HG02588 (cell line): ENCODE measurements around the gene PSMB3.
"Not testable (repeated sequence)": the region's sequence is repeated elsewhere in the genome, so short reads cannot be mapped to it uniquely, and the experiment has no call there.

ENCODE experiments used
- ATAC-seq: cut with Tn5 transposase; IDR thresholded peaks from one replicate; pipeline ENCODE4 v1.9.1; 2021; ENCODE audit warnings: mild to moderate bottlenecking, moderate library complexity; ENCODE audit not compliant: unreplicated experiment

Gene PSMB3

GRCh38 chr17:38790148-38790707, 37.7 kb downstream of the PSMB3 start:
- ATAC-seq, result not testable (repeated sequence)

GRCh38 chr17:38791162-38791561, 38.6 kb downstream of the PSMB3 start:
- no peak for ATAC-seq

GRCh38 chr17:38794221-38794620, 41.7 kb downstream of the PSMB3 start:
- no peak for ATAC-seq

GRCh38 chr17:38796451-38797157, 44.1 kb downstream of the PSMB3 start:
- ATAC-seq, result no peak

GRCh38 chr17:38797158-38797490, 44.6 kb downstream of the PSMB3 start:
- no peak for ATAC-seq

- no peak for ATAC-seq
These were observed 45.3 kb downstream of the PSMB3 start for GRCh38 chr17:38797828-38798227.

- peak; percentile 15 for ATAC-seq
These were observed 46.3 kb downstream of the PSMB3 start for GRCh38 chr17:38798614-38799500.

- peak; percentile 78 for ATAC-seq
These were observed 47.1 kb downstream of the PSMB3 start, which contains the start of gene PIP4K2B for GRCh38 chr17:38799501-38800236. TSS of gene PIP4K2B (minus strand) at chr17:38799556. CDS start at chr17:38799424, 132 bp downstream.

GRCh38 chr17:38800237-38800760, 47.8 kb downstream of the PSMB3 start:
- ATAC-seq, result no peak

- ATAC-seq, result no peak
These were observed 57.3 kb downstream of the PSMB3 start for GRCh38 chr17:38809828-38810227.
